Neuronal stem cell (in vitro differentiated cells): ENCODE data around the gene PTGDR.
A peak's percentile ranks its signal among the peaks of the same experiment; 100 is the strongest.

Experiments
- DNase-seq: peaks from one replicate; pipeline ENCODE4 v3.0.0-alpha.2; 2013; ENCODE audit warnings: low spot score
- H2AFZ ChIP-seq: one replicate; pipeline ENCODE4 v1.6.1; 2013; ENCODE audit warnings: mild to moderate bottlenecking, low read length, inconsistent platforms
- H2AK5ac ChIP-seq: 2 replicates; pipeline ENCODE4 v1.6.1; 2013; ENCODE audit warnings: low read depth, mild to moderate bottlenecking, inconsistent platforms, low read length, moderate library complexity, mixed read lengths
- H2BK120ac ChIP-seq: 2 replicates; pipeline ENCODE4 v1.6.1; 2013; ENCODE audit warnings: low read depth, mild to moderate bottlenecking, inconsistent platforms, low read length, moderate library complexity, mixed read lengths
- H2BK12ac ChIP-seq: one replicate; pipeline ENCODE4 v1.6.1; 2013; ENCODE audit warnings: low read length, inconsistent platforms
- H2BK15ac ChIP-seq: 2 replicates; pipeline ENCODE4 v1.6.1; 2013; ENCODE audit warnings: mild to moderate bottlenecking, low read length, inconsistent platforms, mixed read lengths
- H2BK5ac ChIP-seq: one replicate; pipeline ENCODE4 v1.6.1; 2013; ENCODE audit warnings: inconsistent platforms, mild to moderate bottlenecking, low read length, moderate library complexity
- H3K14ac ChIP-seq: one replicate; pipeline ENCODE4 v1.6.1; 2013; ENCODE audit warnings: low read length, inconsistent platforms
- H3K18ac ChIP-seq: 2 replicates; pipeline ENCODE4 v1.6.1; 2013; ENCODE audit warnings: low read length, inconsistent platforms
- H3K23ac ChIP-seq: 2 replicates; pipeline ENCODE4 v1.6.1; 2013; ENCODE audit warnings: low read depth, mild to moderate bottlenecking, mixed read lengths, low read length, inconsistent platforms; ENCODE audit not compliant: poor library complexity
- H3K27ac ChIP-seq: replicated peaks from 3 replicates; pipeline ENCODE4 v1.5.1; 2013; ENCODE audit warnings: low read length, inconsistent platforms
- H3K27me3 ChIP-seq, 3 experiments: 2 replicates each; pipeline ENCODE4 v1.6.1; 2013; ENCODE audit warnings: low read length in 3 of 3, mild to moderate bottlenecking in 2 of 3, inconsistent platforms in 1 of 3, low read depth in 1 of 3, mixed read lengths in 1 of 3, moderate library complexity in 1 of 3; ENCODE audit not compliant: control insufficient read depth in 3 of 3, insufficient read depth in 3 of 3
- H3K36me3 ChIP-seq, 2 donors: replicated peaks in 1 of 2; 2 replicates each; pipeline ENCODE4 v1.6.1; 2013; ENCODE audit warnings: low read length in 2 of 2; ENCODE audit not compliant: control insufficient read depth in 2 of 2, insufficient read depth in 2 of 2
- H3K4ac ChIP-seq: 2 replicates; pipeline ENCODE4 v1.6.1; 2013; ENCODE audit warnings: inconsistent platforms, mild to moderate bottlenecking, low read length, moderate library complexity
- H3K4me1 ChIP-seq, 2 donors: 1 replicate in 1 of 2; 2 replicates in 1 of 2; pipeline ENCODE4 v1.6.1; 2013; ENCODE audit warnings: low read length in 2 of 2, low read depth in 1 of 2; ENCODE audit not compliant: control insufficient read depth in 2 of 2, insufficient read depth in 1 of 2
- H3K4me2 ChIP-seq: one replicate; pipeline ENCODE4 v1.6.1; 2013; ENCODE audit warnings: mild to moderate bottlenecking, low read length, inconsistent platforms; ENCODE audit not compliant: insufficient read depth, poor library complexity, severe bottlenecking
- H3K4me3 ChIP-seq, 2 donors: 2 replicates each; pipeline ENCODE4 v1.5.1; 2013; ENCODE audit warnings: low read length in 2 of 2, mild to moderate bottlenecking in 2 of 2, inconsistent platforms in 1 of 2, moderate library complexity in 1 of 2
- H3K79me1 ChIP-seq: one replicate; pipeline ENCODE4 v1.6.1; 2013; ENCODE audit warnings: low read depth, mild to moderate bottlenecking, inconsistent platforms, low read length, moderate library complexity
- H3K9ac ChIP-seq: one replicate; pipeline ENCODE4 v1.6.1; 2013; ENCODE audit warnings: mild to moderate bottlenecking, low read depth, low read length, inconsistent platforms; ENCODE audit not compliant: poor library complexity
- H3K9me3 ChIP-seq, 2 donors: replicated peaks in 1 of 2; 2 replicates each; pipeline versions ENCODE3 to v1.6.1; 2013; ENCODE audit warnings: low read length in 2 of 2, mild to moderate bottlenecking in 2 of 2, inconsistent platforms in 1 of 2, low read depth in 1 of 2, mixed read lengths in 1 of 2, moderate library complexity in 1 of 2; ENCODE audit not compliant: control insufficient read depth in 2 of 2, insufficient read depth in 1 of 2
- H4K8ac ChIP-seq: one replicate; pipeline ENCODE4 v1.6.1; 2013; ENCODE audit warnings: low read depth, mild to moderate bottlenecking, inconsistent platforms, low read length, moderate library complexity
- H4K91ac ChIP-seq: one replicate; pipeline ENCODE4 v1.6.1; 2013; ENCODE audit warnings: low read length, low read depth, mild to moderate bottlenecking, inconsistent platforms; ENCODE audit not compliant: poor library complexity
- WGBS, 2 donors: extraction: QIAGEN DNeasy Blood & Tissue Kit; methylation state at CpG; one replicate each; pipeline ENCODE4 v1.1.7; 2013; ENCODE audit warnings: missing lambda C conversion rate in 2 of 2, mixed read lengths in 1 of 2; ENCODE audit not compliant: insufficient read length in 2 of 2, insufficient replicate concordance in 1 of 2; ENCODE audit errors: extremely low coverage in 2 of 2; 5-methylcytosine and 5-hydroxymethylcytosine counted together

PTGDR gene

DNA sequence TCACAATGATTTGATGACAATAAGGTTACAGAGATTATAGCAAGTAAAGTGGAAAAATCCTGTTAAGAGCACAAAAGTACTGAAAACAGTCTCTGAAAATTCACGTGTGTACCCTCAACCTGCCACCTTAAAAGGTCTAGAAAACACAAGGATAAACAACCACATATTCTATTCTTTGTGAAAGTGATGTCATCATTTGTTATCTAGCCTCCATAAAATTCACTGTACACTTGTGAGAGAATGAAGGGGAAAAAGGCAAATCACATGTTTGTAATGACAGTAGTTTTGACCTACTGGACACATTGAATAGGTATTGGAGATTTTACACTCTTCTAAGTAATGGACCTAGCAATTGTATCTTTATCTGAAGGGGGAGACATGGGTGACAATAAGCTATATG is 4.0 kb downstream of the PTGDR start:
- no peak overlapping the region for H2BK12ac ChIP-seq
- H3K4me2 ChIP-seq: no peak overlapping the region
- H2AFZ ChIP-seq: no peak overlapping the region
- H3K79me1 ChIP-seq: no peaks in the 10 kb centered on the region
- H3K27ac ChIP-seq: no peak overlapping the region
- no peak overlapping the region for H4K91ac ChIP-seq
- no peak overlapping the region for H3K14ac ChIP-seq
- WGBS, 2 donors: no CpG with 5 or more reads among the region's 1 CpG
- H3K18ac ChIP-seq: no peak overlapping the region
- peaks cover 14 to 69% (median 34%) of the 10 kb centered on the region in 3 experiments for H3K27me3 ChIP-seq
- H2BK15ac ChIP-seq: no peak overlapping the region
- H3K4me3 ChIP-seq: no peak overlapping the region
- no peaks in the 10 kb centered on the region for H3K36me3 ChIP-seq
- no peak overlapping the region for H2BK5ac ChIP-seq
- no peak overlapping the region for H2BK120ac ChIP-seq
- H2AK5ac ChIP-seq: no peak overlapping the region
- no peak overlapping the region for H3K9ac ChIP-seq
- no peak overlapping the region for H3K4ac ChIP-seq
- H3K9me3 ChIP-seq: peaks cover 0 to 3% of the 10 kb centered on the region in 2 donors
- no peak for DNase-seq
- H4K8ac ChIP-seq: no peak overlapping the region
- peaks cover 0 to 1% of the 10 kb centered on the region in 2 donors for H3K4me1 ChIP-seq
- H3K23ac ChIP-seq: no peak overlapping the region

DNA sequence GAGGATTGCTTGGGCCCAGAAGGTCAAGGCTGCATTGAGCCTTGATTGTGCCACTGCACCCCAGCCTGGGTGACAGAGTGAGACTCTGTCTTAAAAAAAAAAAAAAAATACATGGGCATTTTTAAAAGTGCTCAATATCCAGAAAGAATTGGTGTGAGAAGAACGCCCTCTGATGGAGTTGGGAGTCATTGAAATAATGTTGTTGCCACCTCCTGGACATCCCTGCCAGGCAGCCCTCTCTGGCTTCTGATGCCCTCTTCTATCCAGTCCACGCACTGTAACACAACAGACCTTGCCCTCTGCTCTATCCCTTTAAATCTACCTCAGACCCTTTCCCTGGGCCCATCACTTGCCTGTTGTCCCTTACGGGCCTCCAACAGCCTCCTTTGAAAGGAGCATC is 4.9 kb downstream of the PTGDR start:
- Histone ChIP-seq H3K4ac (no peak overlapping the region), H3K9ac (no peak overlapping the region), H2BK5ac (no peak overlapping the region), H2BK120ac (no peak overlapping the region), H2BK12ac (no peak overlapping the region), H3K14ac (no peak overlapping the region), H3K4me3 (no peak overlapping the region), H2AK5ac (no peak overlapping the region), H3K4me1 (no peaks in the 10 kb centered on the region), H3K36me3 (no peaks in the 10 kb centered on the region), H3K9me3 (no peaks in the 10 kb centered on the region), H3K27me3 (peaks cover 14 to 63% (median 25%) of the 10 kb centered on the region in 3 experiments), H2AFZ (no peak overlapping the region), H3K23ac (no peak overlapping the region), H3K18ac (no peak overlapping the region), H4K8ac (no peak overlapping the region), H2BK15ac (no peak overlapping the region), H3K4me2 (no peak overlapping the region), H4K91ac (no peak overlapping the region), H3K27ac (no peak overlapping the region), H3K79me1 (no peaks in the 10 kb centered on the region)
- no CpG with 5 or more reads among the region's 3 CpGs for WGBS, 2 donors
- peak; percentile 6 for DNase-seq

DNA sequence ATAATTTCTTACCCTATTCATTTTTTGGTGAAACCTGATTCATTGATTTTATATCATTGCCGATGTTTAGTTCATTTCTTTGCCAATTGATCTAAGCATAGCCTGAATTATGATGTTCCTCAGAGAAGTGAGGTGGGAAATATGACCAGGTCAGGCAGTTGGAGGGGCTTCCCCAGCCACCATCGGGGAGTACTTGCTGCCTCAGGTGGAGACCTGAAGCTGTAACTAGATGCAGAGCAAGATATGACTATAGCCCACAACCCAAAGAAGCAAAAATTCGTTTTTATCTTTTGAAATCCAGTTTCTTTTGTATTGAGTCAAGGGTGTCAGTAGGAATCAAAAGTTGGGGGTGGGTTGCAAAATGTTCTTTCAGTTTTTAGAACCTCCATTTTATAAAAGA is 7.9 kb downstream of the PTGDR start:
- WGBS, 2 donors: no CpG with 5 or more reads among the region's 3 CpGs
- H2BK12ac ChIP-seq: no peak overlapping the region
- no peak overlapping the region for H3K23ac ChIP-seq
- H4K8ac ChIP-seq: no peak overlapping the region
- no peak overlapping the region for H3K4ac ChIP-seq
- H3K4me1 ChIP-seq: no peaks in the 10 kb centered on the region
- no peak overlapping the region for H2AFZ ChIP-seq
- H3K9ac ChIP-seq: no peak overlapping the region
- H3K4me2 ChIP-seq: no peak overlapping the region
- H2BK15ac ChIP-seq: no peak overlapping the region
- H2BK5ac ChIP-seq: no peak overlapping the region
- no peaks in the 10 kb centered on the region for H3K79me1 ChIP-seq
- no peak overlapping the region for H3K14ac ChIP-seq
- H3K27me3 ChIP-seq: peaks cover 0 to 35% (median 1%) of the 10 kb centered on the region in 3 experiments
- H3K18ac ChIP-seq: no peak overlapping the region
- H3K4me3 ChIP-seq: no peak overlapping the region
- no peak overlapping the region for H4K91ac ChIP-seq
- no peak for DNase-seq
- H3K9me3 ChIP-seq: no peaks in the 10 kb centered on the region
- no peak overlapping the region for H2AK5ac ChIP-seq
- H2BK120ac ChIP-seq: no peak overlapping the region
- H3K36me3 ChIP-seq: no peaks in the 10 kb centered on the region
- H3K27ac ChIP-seq: no peak overlapping the region

DNA sequence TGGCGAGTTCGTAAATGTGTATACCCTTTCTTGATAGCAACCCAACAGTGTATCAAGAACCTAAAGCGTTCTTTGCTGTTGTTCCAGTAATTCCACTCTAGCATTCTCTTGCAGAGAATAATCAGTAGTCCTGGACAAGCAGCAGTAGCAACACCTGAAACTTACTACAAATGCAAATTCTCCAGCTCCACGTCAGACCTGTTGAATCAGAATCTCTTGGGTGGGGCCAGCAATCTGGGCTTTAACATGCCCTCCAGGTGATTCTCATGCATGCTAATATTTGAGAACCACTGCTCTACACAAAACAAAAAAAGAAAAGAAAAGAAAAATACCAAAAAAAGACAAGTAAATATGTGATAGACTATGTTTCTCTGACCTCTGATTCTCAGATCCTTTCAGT is 10.1 kb downstream of the PTGDR start:
- Histone ChIP-seq H2AFZ (no peak overlapping the region), H2BK5ac (no peak overlapping the region), H3K27me3 (peaks cover 0 to 20% (median 1%) of the 10 kb centered on the region in 3 experiments), H2BK120ac (no peak overlapping the region), H3K9me3 (no peaks in the 10 kb centered on the region), H3K14ac (no peak overlapping the region), H2AK5ac (no peak overlapping the region), H2BK15ac (no peak overlapping the region), H2BK12ac (no peak overlapping the region), H3K18ac (no peak overlapping the region), H4K91ac (no peak overlapping the region), H3K4me2 (no peak overlapping the region), H3K4me3 (no peak overlapping the region), H3K4ac (no peak overlapping the region), H3K23ac (no peak overlapping the region), H3K9ac (no peak overlapping the region), H4K8ac (no peak overlapping the region), H3K4me1 (no peaks in the 10 kb centered on the region), H3K36me3 (no peaks in the 10 kb centered on the region), H3K27ac (no peak overlapping the region), H3K79me1 (no peaks in the 10 kb centered on the region)
- DNase-seq: no peak
- WGBS, 2 donors: no CpG with 5 or more reads among the region's 4 CpGs
